ENCODE data around the gene HEBP1. TPM values are rescaled to one million over a fixed set of nuclear protein-coding genes. Genes with fewer than 3 reads are reported as not detected.
A peak's percentile ranks its signal among the peaks of the same experiment; 100 is the strongest.

The HEBP1 gene, protein sequence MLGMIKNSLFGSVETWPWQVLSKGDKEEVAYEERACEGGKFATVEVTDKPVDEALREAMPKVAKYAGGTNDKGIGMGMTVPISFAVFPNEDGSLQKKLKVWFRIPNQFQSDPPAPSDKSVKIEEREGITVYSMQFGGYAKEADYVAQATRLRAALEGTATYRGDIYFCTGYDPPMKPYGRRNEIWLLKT
- 10 to 100 TPM; 10.9 to 23.4 (median 13.6) TPM for total RNA-seq
- polyA plus RNA-seq = 10 to 100 TPM; 33.5 to 47.7 TPM
- total RNA-seq = 2.7 reads per million, percentile 14 among the genes with 10 or more reads in this experiment

DNA sequence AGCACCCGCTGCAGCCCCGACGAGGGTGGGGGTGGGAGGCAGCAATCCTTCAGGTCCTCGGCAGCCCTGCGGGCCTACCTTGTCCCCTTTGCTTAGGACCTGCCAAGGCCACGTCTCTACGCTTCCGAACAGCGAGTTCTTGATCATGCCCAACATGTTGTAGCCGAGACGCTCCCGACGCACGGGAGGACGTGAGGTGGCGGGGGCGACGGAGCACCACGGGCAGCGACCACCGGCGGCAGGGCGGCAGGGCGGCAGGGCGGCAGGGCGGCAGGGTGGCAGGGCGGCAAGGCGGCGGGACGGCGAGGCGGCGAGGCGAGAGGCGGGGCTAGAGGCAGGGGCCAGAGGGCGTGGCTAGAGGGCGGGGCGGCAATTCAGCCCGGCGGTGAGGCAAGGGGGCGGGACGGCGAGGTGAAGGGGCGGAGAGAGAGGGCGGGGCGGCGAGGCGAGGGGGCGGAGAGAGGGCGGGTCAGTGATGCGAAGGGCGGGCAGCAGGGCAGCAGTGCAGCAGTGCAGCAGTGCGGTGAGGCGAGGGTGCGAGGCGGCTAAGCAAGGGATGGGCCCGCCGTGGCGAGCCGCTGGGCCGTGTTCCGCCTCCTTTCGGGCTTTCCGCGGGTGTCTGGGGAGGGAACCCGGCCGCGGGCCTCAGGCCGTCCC is at the start of gene HEBP1:
HEBP1 (minus strand) TSS at position 307 of the 657 bp plus-strand sequence; CDS start at position 156, 151 bp downstream.
- ChIA-PET CTCF (interaction anchor here (1.1 kb wide), 1 partner anchor 162 kb away, joined by 3 read pairs; no protein-coding TSS in a partner anchor), POLR2A (interaction anchor here (0.7 to 1.4 kb wide), 2 partner anchors 84 to 1369 kb away, joined by 3 read pairs; no protein-coding TSS in a partner anchor)
- peak; percentile 97 for ATAC-seq
- H3K4me3 ChIP-seq (ENCODE audit: low read length) = peak within 1 kb of the TSS; percentile 74
- Mint-ChIP-seq H3K9me3 (no peaks in the 10 kb centered on the region), H3K4me1 (peaks cover 30 to 45% (median 35%) of the 10 kb centered on the region in 7 donors), H3K36me3 (peaks cover 0 to 3% (median 0%) of the 10 kb centered on the region in 5 donors), H3K27me3 (peaks cover 0 to 31% (median 0%) of the 10 kb centered on the region in 5 donors), H3K4me3 (peak within 1 kb of the TSS; percentile 90 to 98 (median 95)), H3K27ac (peak within 1 kb of the TSS; percentile 53 to 96 (median 90))
- peak within 1 kb of the TSS; percentile 83 for H3K27ac ChIP-seq (ENCODE audit: low read depth, low read length)
- H3K36me3 ChIP-seq (ENCODE audit: control insufficient read depth in 2 of 3, insufficient read depth in 3 of 3, low read length in 3 of 3) = peaks cover 0 to 4% (median 0%) of the 10 kb centered on the region in 3 experiments
- intact Hi-C loops (cut with micrococcal nuclease) = loop anchor here (1.0 to 5.0 kb wide), 18 partner anchors 13 to 1771 kb away; partner anchors contain the start of genes BORCS5 (in 2 of the 2), DDX47 (in 2 of the 2), FAM234B (in 2 of the 2) and ATF7IP (in 1 of the 2)
- peaks cover 8 to 23% of the 10 kb centered on the region in 2 donors for H3K4me1 ChIP-seq (ENCODE audit: control insufficient read depth in 2 of 2, insufficient read depth in 2 of 2, low read length in 2 of 2)
- peak; percentile 86 to 99 (median 93) for DNase-seq
- H3K9me3 ChIP-seq (ENCODE audit: control insufficient read depth in 2 of 3, low read length in 3 of 3) = no peaks in the 10 kb centered on the region
- peaks cover 0 to 5% of the 10 kb centered on the region in 2 donors for H3K27me3 ChIP-seq (ENCODE audit: control insufficient read depth in 2 of 2, insufficient read depth in 2 of 2, low read length in 2 of 2)

DNA sequence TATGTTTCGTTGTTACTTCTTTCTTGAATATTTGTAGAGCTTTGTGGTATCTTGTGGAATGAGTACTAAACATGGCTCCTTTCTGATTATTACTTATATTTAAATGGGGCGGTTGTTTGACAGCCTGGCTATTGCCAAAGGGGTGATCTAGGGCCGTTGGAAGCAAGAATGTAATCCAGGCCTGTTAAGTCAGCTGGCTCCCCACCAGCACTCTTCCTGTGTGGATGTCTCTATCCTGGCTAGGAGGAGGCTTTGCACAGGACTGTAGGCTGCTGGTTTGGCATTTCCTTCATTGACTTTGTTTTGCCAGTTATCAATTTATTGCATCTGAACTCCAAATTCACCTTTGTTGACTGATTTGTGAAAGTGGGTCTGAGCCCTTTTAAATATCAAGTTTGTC is 49.8 kb upstream of the HEBP1 start:
- ATAC-seq = no peak
- H3K9me3 ChIP-seq (ENCODE audit: control insufficient read depth in 2 of 3, low read length in 3 of 3) = no peaks in the 10 kb centered on the region
- ChIA-PET POLR2A (no interaction called here), CTCF (no interaction called here)
- H3K4me3 ChIP-seq (ENCODE audit: low read length) = no peak overlapping the region
- intact Hi-C loops (cut with micrococcal nuclease) = no loop called here
- no peak overlapping the region for H3K27ac ChIP-seq (ENCODE audit: low read depth, low read length)
- peaks cover 0 to 5% of the 10 kb centered on the region in 2 donors for H3K4me1 ChIP-seq (ENCODE audit: control insufficient read depth in 2 of 2, insufficient read depth in 2 of 2, low read length in 2 of 2)
- H3K9me3 Mint-ChIP-seq = peaks cover 0 to 10% (median 7%) of the 10 kb centered on the region in 11 donors
- H3K27ac Mint-ChIP-seq = no peak overlapping the region
- H3K36me3 Mint-ChIP-seq = peaks cover 0 to 14% (median 7%) of the 10 kb centered on the region in 5 donors
- H3K27me3 Mint-ChIP-seq = no peaks in the 10 kb centered on the region
- no peaks in the 10 kb centered on the region for H3K27me3 ChIP-seq (ENCODE audit: control insufficient read depth in 2 of 2, insufficient read depth in 2 of 2, low read length in 2 of 2)
- peaks cover 4 to 20% (median 13%) of the 10 kb centered on the region in 7 donors for H3K4me1 Mint-ChIP-seq
- H3K36me3 ChIP-seq (ENCODE audit: control insufficient read depth in 2 of 3, insufficient read depth in 3 of 3, low read length in 3 of 3) = no peaks in the 10 kb centered on the region
- H3K4me3 Mint-ChIP-seq = no peak overlapping the region
- no peak for DNase-seq

DNA sequence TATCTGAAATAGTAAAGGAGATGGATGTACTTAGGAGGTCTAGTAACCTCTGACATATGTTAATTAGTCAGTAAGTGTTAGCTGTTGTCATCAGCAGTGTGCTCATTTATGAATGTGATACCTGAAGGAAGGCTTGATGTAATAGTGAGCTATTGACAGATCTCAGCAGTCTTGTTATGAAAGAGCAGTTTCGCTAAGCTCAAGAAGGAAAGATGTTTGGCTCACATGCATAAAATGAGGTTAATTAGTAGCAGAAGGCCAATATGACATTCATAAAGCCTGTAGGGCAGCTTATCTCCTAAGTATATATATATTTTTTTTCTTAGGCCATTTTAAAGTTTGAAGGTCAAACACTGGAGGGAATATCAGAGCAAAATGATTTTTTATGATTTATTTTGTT is 46.9 kb upstream of the HEBP1 start:
- no peak for DNase-seq
- H3K4me3 Mint-ChIP-seq = no peak overlapping the region

DNA sequence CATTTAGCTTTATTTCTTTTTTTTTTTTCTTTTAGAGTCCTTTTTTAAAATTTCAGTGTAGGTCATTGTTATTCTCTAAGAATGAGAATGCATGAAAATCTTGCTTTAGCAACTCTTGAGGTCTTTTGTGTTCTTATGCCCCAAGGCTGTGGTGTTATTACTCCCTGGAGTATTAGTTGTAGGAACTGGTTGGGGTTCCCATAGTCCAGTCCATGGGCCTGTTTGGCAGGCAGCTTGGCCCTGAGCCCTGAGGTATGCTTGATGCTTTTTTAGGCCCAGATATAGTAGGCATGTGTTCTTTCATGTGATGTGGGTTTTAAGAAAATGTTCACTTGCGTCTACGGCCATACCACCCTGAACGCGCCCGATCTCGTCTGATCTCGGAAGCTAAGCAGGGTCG is 45.8 kb upstream of the HEBP1 start:
- H3K4me1 Mint-ChIP-seq = peaks cover 5 to 20% (median 14%) of the 10 kb centered on the region in 7 donors
- Histone ChIP-seq H3K27me3 (ENCODE audit: control insufficient read depth in 2 of 2, insufficient read depth in 2 of 2, low read length in 2 of 2) (no peaks in the 10 kb centered on the region), H3K4me1 (ENCODE audit: control insufficient read depth in 2 of 2, insufficient read depth in 2 of 2, low read length in 2 of 2) (peaks cover 0 to 5% of the 10 kb centered on the region in 2 donors), H3K9me3 (ENCODE audit: control insufficient read depth in 2 of 3, low read length in 3 of 3) (no peaks in the 10 kb centered on the region), H3K4me3 (ENCODE audit: low read length) (no peak overlapping the region), H3K27ac (ENCODE audit: low read depth, low read length) (no peak overlapping the region), H3K36me3 (ENCODE audit: control insufficient read depth in 2 of 3, insufficient read depth in 3 of 3, low read length in 3 of 3) (peaks cover 0 to 7% (median 0%) of the 10 kb centered on the region in 3 experiments)
- intact Hi-C loops (cut with micrococcal nuclease) = loop anchor here (2.0 kb wide), 2 partner anchors 55 to 129 kb away; no protein-coding TSS in a partner anchor
- ChIA-PET CTCF (no interaction called here), POLR2A (interaction anchor here (0.8 kb wide), 1 partner anchor 696 kb away, joined by 4 read pairs; the partner anchor contains the start of gene MANSC1)
- peaks cover 0 to 4% (median 0%) of the 10 kb centered on the region in 5 donors for H3K36me3 Mint-ChIP-seq
- no peak overlapping the region for H3K27ac Mint-ChIP-seq
- H3K4me3 Mint-ChIP-seq = peak overlapping the region in 8 of 10 donors; percentile 42 to 91 (median 86)
- H3K9me3 Mint-ChIP-seq = no peaks in the 10 kb centered on the region
- peaks cover 0 to 24% (median 5%) of the 10 kb centered on the region in 5 donors for H3K27me3 Mint-ChIP-seq
- no peak for ATAC-seq
- no peak for DNase-seq

More for the DNA sequence above, 46.9 kb upstream of the HEBP1 start:
- H3K4me3 ChIP-seq (ENCODE audit: low read length) = no peak overlapping the region
- H3K27ac Mint-ChIP-seq = no peak overlapping the region
- no peaks in the 10 kb centered on the region for H3K9me3 ChIP-seq (ENCODE audit: control insufficient read depth in 2 of 3, low read length in 3 of 3)
- peaks cover 0 to 7% (median 0%) of the 10 kb centered on the region in 3 experiments for H3K36me3 ChIP-seq (ENCODE audit: control insufficient read depth in 2 of 3, insufficient read depth in 3 of 3, low read length in 3 of 3)
- no peak overlapping the region for H3K27ac ChIP-seq (ENCODE audit: low read depth, low read length)
- ChIA-PET POLR2A (no interaction called here), CTCF (no interaction called here)
- H3K36me3 Mint-ChIP-seq = peaks cover 0 to 4% (median 0%) of the 10 kb centered on the region in 5 donors
- peaks cover 5 to 21% (median 14%) of the 10 kb centered on the region in 7 donors for H3K4me1 Mint-ChIP-seq
- intact Hi-C loops (cut with micrococcal nuclease) = no loop called here
- peaks cover 0 to 5% of the 10 kb centered on the region in 2 donors for H3K4me1 ChIP-seq (ENCODE audit: control insufficient read depth in 2 of 2, insufficient read depth in 2 of 2, low read length in 2 of 2)
- H3K9me3 Mint-ChIP-seq = no peaks in the 10 kb centered on the region
- ATAC-seq = no peak
- H3K27me3 ChIP-seq (ENCODE audit: control insufficient read depth in 2 of 2, insufficient read depth in 2 of 2, low read length in 2 of 2) = no peaks in the 10 kb centered on the region
- peaks cover 0 to 15% (median 5%) of the 10 kb centered on the region in 5 donors for H3K27me3 Mint-ChIP-seq

DNA sequence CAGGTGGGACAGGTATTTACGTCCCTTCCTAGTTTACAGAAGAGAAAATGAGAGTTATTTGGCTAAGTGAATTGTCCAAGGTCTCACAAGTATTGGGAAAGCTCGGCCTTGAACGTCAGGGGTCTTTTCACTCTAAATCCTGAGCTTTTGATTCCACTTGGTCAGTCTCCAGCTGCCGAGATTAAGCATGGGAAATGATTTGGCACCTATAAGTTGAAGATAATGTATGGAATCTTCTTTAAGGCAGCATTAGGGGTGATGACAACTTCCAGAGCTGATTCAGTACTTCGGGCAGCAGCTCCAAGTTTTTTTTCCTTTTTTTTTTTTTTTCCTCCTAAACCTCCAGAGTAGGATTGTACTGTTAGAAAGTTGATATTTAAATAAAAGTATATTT is 44.8 kb upstream of the HEBP1 start:
- H3K27ac Mint-ChIP-seq = peak overlapping the region in 2 of 9 donors; percentile 31 to 34

More for the DNA sequence above, 44.8 kb upstream of the HEBP1 start:
- H3K36me3 Mint-ChIP-seq = peaks cover 0 to 4% (median 0%) of the 10 kb centered on the region in 5 donors
- intact Hi-C loops (cut with micrococcal nuclease) = loop anchor here (1.0 to 2.0 kb wide), 5 partner anchors 45 to 167 kb away; partner anchors contain the start of gene HEBP1 (in 2 of the 2)
- Histone ChIP-seq H3K27me3 (ENCODE audit: control insufficient read depth in 2 of 2, insufficient read depth in 2 of 2, low read length in 2 of 2) (no peaks in the 10 kb centered on the region), H3K4me3 (ENCODE audit: low read length) (peak overlapping the region; percentile 89), H3K9me3 (ENCODE audit: control insufficient read depth in 2 of 3, low read length in 3 of 3) (no peaks in the 10 kb centered on the region), H3K4me1 (ENCODE audit: control insufficient read depth in 2 of 2, insufficient read depth in 2 of 2, low read length in 2 of 2) (peaks cover 0 to 5% of the 10 kb centered on the region in 2 donors), H3K27ac (ENCODE audit: low read depth, low read length) (peak overlapping the region; percentile 79), H3K36me3 (ENCODE audit: control insufficient read depth in 2 of 3, insufficient read depth in 3 of 3, low read length in 3 of 3) (peaks cover 0 to 7% (median 0%) of the 10 kb centered on the region in 3 experiments)
- POLR2A ChIA-PET = interaction anchor here (0.7 kb wide), 1 partner anchor 333 kb away, joined by 4 read pairs; no protein-coding TSS in a partner anchor
- DNase-seq = no peak
- peaks cover 0 to 30% (median 5%) of the 10 kb centered on the region in 5 donors for H3K27me3 Mint-ChIP-seq
- CTCF ChIA-PET = interaction anchor here (0.5 to 0.8 kb wide), 2 partner anchors 14 to 167 kb away, joined by 3 to 6 read pairs; no protein-coding TSS in a partner anchor
- ATAC-seq = no peak
- H3K4me3 Mint-ChIP-seq = peak overlapping the region; percentile 76 to 91 (median 87)
- no peaks in the 10 kb centered on the region for H3K9me3 Mint-ChIP-seq
- peaks cover 5 to 20% (median 14%) of the 10 kb centered on the region in 7 donors for H3K4me1 Mint-ChIP-seq
